Stimulated activated CD8-positive, alpha-beta memory T cell treated with anti-CD3 and anti-CD28 coated beads, Interleukin-15, amount 100 ng/mL, for 4 hours (primary cell): ENCODE measurements around the gene NDUFB6.
A peak's percentile ranks its signal among the peaks of the same experiment; 100 is the strongest.
"Not testable (repeated sequence)": the region's sequence is repeated elsewhere in the genome, so short reads cannot be mapped to it uniquely, and the experiment has no call there.

Experiments
- DNase-seq, 2 donors: peaks; one replicate each; pipeline ENCODE4 v3.0.0-alpha.2; 2020; ENCODE audit warnings: low read depth in 2 of 2

Gene NDUFB6

GRCh38 chr9:32572900-32573523, at the start of gene NDUFB6:
Gene NDUFB6, minus strand, starts transcription at chr9:32573159. Its CDS starts 99 bp downstream, at chr9:32573060.
- DNase-seq: peak; percentile 91 to 93

GRCh38 chr9:32618261-32618660, 45.3 kb upstream of the NDUFB6 start:
- no peak for DNase-seq

GRCh38 chr9:32606811-32607210, 33.9 kb upstream of the NDUFB6 start:
- DNase-seq: no peak

GRCh38 chr9:32603914-32604852, 31.2 kb upstream of the NDUFB6 start:
- no peak for DNase-seq

- DNase-seq: not testable (repeated sequence)
Observed at GRCh38 chr9:32599021-32599420, 26.1 kb upstream of the NDUFB6 start.

- no peak for DNase-seq
Observed at GRCh38 chr9:32596936-32597335, 24.0 kb upstream of the NDUFB6 start.

- no peak for DNase-seq
Observed at GRCh38 chr9:32596096-32596865, 23.3 kb upstream of the NDUFB6 start.

GRCh38 chr9:32590898-32591297, 17.9 kb upstream of the NDUFB6 start:
- DNase-seq: no peak

GRCh38 chr9:32590476-32590875, 17.5 kb upstream of the NDUFB6 start:
- DNase-seq: no peak

GRCh38 chr9:32589083-32589723, 16.2 kb upstream of the NDUFB6 start:
- DNase-seq: no peak

GRCh38 chr9:32587901-32588300, 14.9 kb upstream of the NDUFB6 start:
- DNase-seq: no peak

- DNase-seq: no peak
Observed at GRCh38 chr9:32584784-32585183, 11.8 kb upstream of the NDUFB6 start.

GRCh38 chr9:32581512-32582143, 8.7 kb upstream of the NDUFB6 start:
- no peak for DNase-seq

GRCh38 chr9:32580631-32581300, 7.8 kb upstream of the NDUFB6 start:
- no peak for DNase-seq

- DNase-seq: peak; percentile 35 to 53
Observed at GRCh38 chr9:32579706-32580331, 6.9 kb upstream of the NDUFB6 start.

GRCh38 chr9:32578976-32579375, 6.0 kb upstream of the NDUFB6 start:
- DNase-seq: no peak

- DNase-seq: no peak
Observed at GRCh38 chr9:32577316-32577715, 4.4 kb upstream of the NDUFB6 start.

- no peak for DNase-seq
Observed at GRCh38 chr9:32574858-32575257, 1.9 kb upstream of the NDUFB6 start.

- DNase-seq: no peak
Observed at GRCh38 chr9:32573821-32574220, 862 bp upstream of the NDUFB6 start.
